MM.1S (cell line): ENCODE results near the gene FOXP1.

Experiments used
- CTCF ChIP-seq: fragments of 300-600 bp; sonication (generic); IDR thresholded peaks from 2 replicates; pipeline ENCODE4 v1.5.1; 2016; ENCODE audit warnings: antibody characterized with exemption, low read length, mixed read lengths
- EZH2 ChIP-seq: fragments of 300-600 bp; sonication (generic); optimal IDR thresholded peaks from 2 replicates; pipeline ENCODE3; 2017; ENCODE audit warnings: low read depth, mild to moderate bottlenecking, antibody characterized with exemption, low read length, mixed read lengths

GRCh38 chr3:70980646-70981170 lies 602.8 kb downstream of the FOXP1 start:
- TF ChIP-seq CTCF = no peak
- TF ChIP-seq EZH2 = no peak
